OCI-LY7 (cell line): ENCODE measurements around the gene NHLRC4. TPM values are rescaled to one million over a fixed set of nuclear protein-coding genes. Genes with fewer than 3 reads are reported as not detected.
A peak's percentile ranks its signal among the peaks of the same experiment; 100 is the strongest.

Experiments
- BruUV-seq: library from RNA; stranded (reverse); fragments of 400-500 nt; replicated peaks from 2 replicates; lab custom pipeline; 2021; lab: Mats Ljungman, UMichigan
- CTCF ChIA-PET: fragments of 300-600 bp; sonication (Branson Sonifier 250); formaldehyde crosslinking; loops from one replicate; lab custom pipeline; 2022; ENCODE audit warnings: antibody characterized with exemption; ENCODE audit not compliant: unreplicated experiment; lab: Charles Lee
- POLR2A ChIA-PET: fragments of 300-600 bp; sonication (Branson Sonifier 250); formaldehyde crosslinking; loops from one replicate; lab custom pipeline; 2022; ENCODE audit warnings: antibody characterized with exemption; lab: Charles Lee
- DNase-seq: peaks from one replicate; pipeline ENCODE4 v3.0.0-alpha.2; 2015; ENCODE audit warnings: low spot score
- H2AFZ ChIP-seq: fragments of 200-600 bp; sonication (generic), shearing (Covaris generic); 2 replicates; pipeline ENCODE4 v1.6.1; 2014; ENCODE audit warnings: mild to moderate bottlenecking, antibody characterized with exemption, low read length, moderate library complexity
- H3K27ac ChIP-seq: fragments of 200-600 bp; sonication (generic); 2 replicates; pipeline ENCODE4 v1.5.1; 2014; ENCODE audit warnings: mixed run types, low read depth, mild to moderate bottlenecking, moderate library complexity, low read length, inconsistent platforms; ENCODE audit not compliant: poor library complexity, severe bottlenecking
- H3K36me3 ChIP-seq: fragments of 200-600 bp; sonication (generic); 2 replicates; pipeline ENCODE4 v1.6.1; 2014; ENCODE audit warnings: mild to moderate bottlenecking, antibody characterized with exemption, low read length, moderate library complexity, mixed read lengths; ENCODE audit not compliant: insufficient read depth
- H3K4me1 ChIP-seq: fragments of 200-600 bp; sonication (generic); 2 replicates; pipeline ENCODE4 v1.5.1; 2014; ENCODE audit warnings: mild to moderate bottlenecking, low read length; ENCODE audit not compliant: insufficient read depth, poor library complexity, severe bottlenecking
- H3K4me2 ChIP-seq: fragments of 200-600 bp; sonication (generic); 2 replicates; pipeline ENCODE4 v1.6.1; 2014; ENCODE audit warnings: mild to moderate bottlenecking, low read length
- H3K4me3 ChIP-seq: fragments of 200-600 bp; sonication (generic); 2 replicates; pipeline ENCODE4 v1.5.1; 2014; ENCODE audit warnings: mild to moderate bottlenecking, low read depth, low read length; ENCODE audit not compliant: poor library complexity, severe bottlenecking
- H3K79me2 ChIP-seq: fragments of 200-600 bp; sonication (generic); 2 replicates; pipeline ENCODE4 v1.6.1; 2016; ENCODE audit warnings: low read depth, mild to moderate bottlenecking, low read length, moderate library complexity, mixed read lengths; ENCODE audit not compliant: insufficient read depth
- H3K9me2 ChIP-seq: fragments of 200-600 bp; sonication (generic); 2 replicates; pipeline ENCODE4 v1.6.1; 2016; ENCODE audit warnings: mild to moderate bottlenecking, low read length, mixed read lengths; ENCODE audit not compliant: insufficient read depth
- H3K9me3 ChIP-seq: fragments of 200-600 bp; sonication (generic); 2 replicates; pipeline ENCODE4 v1.6.1; 2014; ENCODE audit warnings: mild to moderate bottlenecking, mixed run types, low read length, mixed read lengths
- H4K20me1 ChIP-seq: fragments of 200-600 bp; sonication (generic); 2 replicates; pipeline ENCODE4 v1.6.1; 2014; ENCODE audit warnings: mild to moderate bottlenecking, antibody characterized with exemption, low read length, moderate library complexity, mixed read lengths; ENCODE audit not compliant: insufficient read depth
- CTCF ChIP-seq: fragments of 200-600 bp; sonication (generic); conservative IDR thresholded peaks from 2 replicates; pipeline ENCODE4 v1.5.1; 2014; ENCODE audit warnings: mild to moderate bottlenecking, antibody characterized with exemption, low read length, moderate library complexity, mixed read lengths
- EZH2phosphoT487 ChIP-seq: fragments of 200-600 bp; sonication (generic); IDR thresholded peaks from 2 replicates; pipeline ENCODE4 v1.6.1; 2018; ENCODE audit warnings: low read depth, borderline replicate concordance, mild to moderate bottlenecking, mixed run types, antibody characterized with exemption, low read length, moderate library complexity, mixed read lengths
- intact Hi-C: fragments of 100-400 bp; cut with micrococcal nuclease; formaldehyde crosslinking; loops from one replicate; pipeline ENCODE4 v1.10.0; 2022; ENCODE audit not compliant: unreplicated experiment
- total RNA-seq, 2 experiments: library from RNA; depleted of rRNA in 1 of 2; stranded (reverse); fragments of >200 nt in 1 of 2; shearing (Covaris generic) in 1 of 2; gene quantifications; 2 replicates each; pipeline ENCODE4 v1.2.3, GENCODE V29; 2014 to 2022

The NHLRC4 gene
- total RNA-seq, 2 experiments from 2014 or later, result 2.5 to 3.7 TPM

- ChIA-PET CTCF (no interaction called here), POLR2A (no interaction called here)
- TF ChIP-seq CTCF (no peak), EZH2phosphoT487 (no peak)
- BruUV-seq, result no TSS peak
- H3K9me2 ChIP-seq, result no peaks in the 10 kb centered on the region
- DNase-seq, result no peak
- peaks cover 25% of the 10 kb centered on the region for H3K4me1 ChIP-seq
- H3K9me3 ChIP-seq, result no peaks in the 10 kb centered on the region
- no peak overlapping the region for H3K27ac ChIP-seq
- peak overlapping the region; percentile 84 for H3K4me3 ChIP-seq
- peak overlapping the region; percentile 83 for H3K4me2 ChIP-seq
- peaks cover 4% of the 10 kb centered on the region; the same call in 1 of the 2 replicates for H3K36me3 ChIP-seq
- no peaks in the 10 kb centered on the region for H4K20me1 ChIP-seq
- intact Hi-C loops, result no loop called here
- peaks cover 20% of the 10 kb centered on the region; the same call in 1 of the 2 replicates for H3K79me2 ChIP-seq
- no peak overlapping the region for H2AFZ ChIP-seq
These were observed 23.5 kb downstream of the NHLRC4 start for GRCh38 chr16:590188-590814.

- Histone ChIP-seq H3K27ac (no peak overlapping the region), H3K4me3 (peak overlapping the region; percentile 84), H3K79me2 (peaks cover 20% of the 10 kb centered on the region; the same call in 1 of the 2 replicates), H3K4me1 (peaks cover 25% of the 10 kb centered on the region), H3K9me3 (no peaks in the 10 kb centered on the region), H2AFZ (no peak overlapping the region), H3K36me3 (peaks cover 4% of the 10 kb centered on the region; the same call in 1 of the 2 replicates), H3K4me2 (peak overlapping the region; percentile 83), H4K20me1 (no peaks in the 10 kb centered on the region), H3K9me2 (no peaks in the 10 kb centered on the region)
- CTCF ChIA-PET, result no interaction called here
- intact Hi-C loops, result no loop called here
- DNase-seq, result no peak
- no peak for TF ChIP-seq CTCF
- TF ChIP-seq EZH2phosphoT487, result no peak
- POLR2A ChIA-PET, result no interaction called here
- BruUV-seq, result no TSS peak
These were observed 24.0 kb downstream of the NHLRC4 start for GRCh38 chr16:590815-591200.

- Histone ChIP-seq H3K4me2 (peak overlapping the region; percentile 83), H3K27ac (no peak overlapping the region), H3K9me3 (no peaks in the 10 kb centered on the region), H3K79me2 (peaks cover 20% of the 10 kb centered on the region; the same call in 1 of the 2 replicates), H4K20me1 (no peaks in the 10 kb centered on the region), H3K4me1 (peaks cover 25% of the 10 kb centered on the region), H3K36me3 (peaks cover 4% of the 10 kb centered on the region; the same call in 1 of the 2 replicates), H3K4me3 (peak overlapping the region; percentile 84), H3K9me2 (no peaks in the 10 kb centered on the region), H2AFZ (no peak overlapping the region)
- CTCF ChIA-PET, result no interaction called here
- no TSS peak for BruUV-seq
- no peak for DNase-seq
- TF ChIP-seq EZH2phosphoT487 (no peak), CTCF (no peak)
- POLR2A ChIA-PET, result no interaction called here
- intact Hi-C loops, result no loop called here
These were observed 24.4 kb downstream of the NHLRC4 start for GRCh38 chr16:591231-591630.
